Effector CD4-positive, alpha-beta T cell (primary cell): Measurements from ENCODE around the gene NIP7.
A peak's percentile ranks its signal among the peaks of the same experiment; 100 is the strongest.
"Not testable (repeated sequence)": the region's sequence is repeated elsewhere in the genome, so short reads cannot be mapped to it uniquely, and the experiment has no call there.

Experiments used
- DNase-seq: peaks from one replicate; pipeline ENCODE4 v3.0.0-alpha.2; 2020
- total RNA-seq: gene quantifications from one replicate; lab custom pipeline; 2026; lab: John Stamatoyannopoulos, UW

Gene NIP7
- total RNA-seq = 43.2 reads per million, percentile 65 among the genes with 10 or more reads in this experiment

DNA sequence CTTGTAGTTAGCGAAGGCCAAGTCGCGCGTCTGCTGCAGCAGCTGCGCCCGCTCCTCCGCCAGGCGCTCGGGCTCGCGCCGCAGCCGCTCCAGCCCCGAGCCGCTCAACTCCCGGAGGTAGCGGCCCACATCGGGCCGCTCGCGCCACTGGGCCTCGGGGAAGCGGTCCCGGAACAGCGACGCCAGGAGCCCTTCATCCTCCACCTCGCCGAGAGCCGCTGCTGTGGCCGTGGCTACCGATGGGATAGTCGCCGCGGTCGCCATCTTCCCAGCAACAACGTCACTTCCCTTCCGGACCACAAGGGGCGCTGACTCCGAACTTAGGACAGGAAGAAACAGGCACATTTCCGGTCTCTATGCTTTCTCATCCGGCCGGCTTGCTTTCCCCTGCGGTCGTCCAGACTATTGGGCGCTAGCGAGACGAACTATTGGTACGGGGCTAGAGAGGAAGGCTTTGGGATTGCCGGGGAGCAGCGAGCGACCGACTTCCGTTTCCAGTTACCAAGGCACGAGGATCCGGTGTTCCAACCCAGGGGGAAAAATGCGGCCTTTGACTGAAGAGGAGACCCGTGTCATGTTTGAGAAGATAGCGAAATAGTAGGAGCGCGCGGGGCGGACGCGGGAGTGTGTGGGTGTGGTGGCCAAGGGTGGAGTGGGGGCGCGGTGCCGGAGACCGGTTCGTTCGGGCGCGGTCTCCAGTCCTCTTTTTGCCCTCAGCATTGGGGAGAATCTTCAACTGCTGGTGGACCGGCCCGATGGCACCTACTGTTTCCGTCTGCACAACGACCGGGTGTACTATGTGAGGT is at the start of gene NIP7, which contains the start of gene COG8:
Gene NIP7, plus strand, starts transcription at position 484 of the 806 bp plus-strand sequence. Its CDS starts 58 bp downstream, at position 542.
Gene COG8, minus strand, starts transcription at position 276 of the 806 bp plus-strand sequence. Its CDS starts 12 bp downstream, at position 264.
- DNase-seq = peak; percentile 87

DNA sequence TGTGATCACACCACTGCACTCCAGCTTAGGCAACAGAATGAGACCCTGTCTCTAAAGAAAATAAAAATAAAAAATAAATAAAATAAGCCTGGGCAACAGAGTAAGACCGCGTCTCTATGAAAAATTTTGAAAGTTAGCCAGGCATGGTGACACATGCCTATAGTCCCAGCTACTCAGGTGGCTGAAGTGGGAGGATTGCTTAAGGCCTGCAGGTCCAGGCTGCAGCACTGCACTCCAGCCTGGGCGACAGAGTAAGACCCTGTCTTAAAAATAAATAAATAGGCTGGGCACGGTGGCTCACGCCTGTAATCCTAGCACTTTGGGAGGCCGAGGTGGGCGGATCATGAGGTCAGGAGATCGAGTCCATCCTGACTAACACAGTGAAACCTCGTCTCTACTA is 47.9 kb upstream of the NIP7 start:
- DNase-seq = not testable (repeated sequence)

DNA sequence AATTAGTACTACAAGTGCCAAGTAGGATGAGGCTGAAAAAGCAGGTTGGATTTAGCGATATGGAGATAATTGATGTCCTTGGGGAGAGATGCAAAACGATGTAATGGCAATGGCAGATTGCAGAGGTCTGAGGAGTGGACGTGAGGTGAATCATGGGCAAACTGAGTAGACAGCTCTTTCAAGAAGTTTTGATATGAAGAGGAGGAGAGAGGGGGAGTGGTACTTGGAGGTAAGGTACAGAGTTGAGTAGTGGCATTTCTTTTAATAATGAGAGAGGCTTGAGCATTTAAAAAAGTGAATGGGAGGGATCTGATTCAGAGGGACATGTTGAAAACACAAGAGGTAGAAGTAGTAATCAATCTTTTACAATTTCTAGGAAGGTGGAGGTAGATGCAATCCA is 46.2 kb upstream of the NIP7 start:
- DNase-seq = no peak

DNA sequence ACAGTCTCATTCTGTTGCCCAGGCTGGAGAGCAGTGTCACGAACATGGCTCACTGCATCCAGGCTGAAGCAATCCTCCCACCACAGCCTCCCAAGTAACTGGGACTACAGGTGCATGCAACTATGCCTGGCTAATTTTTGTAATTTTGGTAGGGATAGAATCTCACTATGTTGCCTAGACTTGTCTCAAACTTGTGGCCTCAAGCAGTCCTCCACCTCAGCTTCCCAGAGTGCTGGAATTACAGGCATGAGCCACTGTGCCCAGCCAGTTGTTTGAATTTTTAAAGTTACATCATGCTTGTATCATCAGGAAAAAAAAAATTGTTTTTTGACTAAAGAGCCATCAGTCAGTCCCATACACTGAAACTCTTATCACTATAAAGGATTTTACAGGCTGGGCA is 45.5 kb upstream of the NIP7 start:
- no peak for DNase-seq

DNA sequence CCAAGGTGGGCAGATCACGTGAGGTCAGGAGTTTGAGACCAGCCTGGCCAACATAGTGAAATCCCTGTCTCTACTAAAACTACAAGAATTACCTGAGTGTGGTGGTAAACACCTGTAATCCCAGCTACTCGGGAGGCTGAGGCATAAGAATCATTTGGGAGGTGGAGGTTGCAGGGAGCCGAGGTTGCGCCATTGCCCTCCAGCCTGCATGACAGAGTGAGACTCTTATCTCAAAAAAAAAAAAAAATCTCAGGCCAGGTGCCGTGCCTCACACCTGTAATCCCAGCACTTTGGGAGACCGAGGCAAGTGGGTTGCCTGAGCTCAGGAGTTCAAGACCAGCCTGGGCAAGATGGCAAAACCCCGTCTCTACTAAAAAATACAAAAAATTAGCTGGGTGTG is 42.8 kb upstream of the NIP7 start:
- not testable (repeated sequence) for DNase-seq

DNA sequence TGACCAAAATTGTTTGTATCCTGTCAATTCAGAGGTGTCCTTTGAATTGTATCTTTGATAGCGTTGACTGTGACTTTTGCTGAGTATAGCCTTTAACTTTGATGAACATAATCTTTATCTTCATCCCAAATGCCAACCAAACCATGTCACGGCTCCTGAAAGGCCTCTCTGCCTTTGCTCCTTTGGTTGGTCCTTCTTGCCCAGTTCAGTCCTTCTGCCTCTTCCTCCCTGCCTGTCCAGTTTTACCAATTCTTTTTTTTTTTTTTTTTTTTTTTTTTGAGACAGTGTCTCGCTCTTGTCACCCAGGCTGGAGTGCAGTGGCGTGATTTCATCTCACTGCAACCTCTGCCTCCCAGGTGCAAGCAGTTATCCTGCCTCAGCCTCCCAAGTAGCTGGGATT is 41.3 kb upstream of the NIP7 start:
- no peak for DNase-seq

DNA sequence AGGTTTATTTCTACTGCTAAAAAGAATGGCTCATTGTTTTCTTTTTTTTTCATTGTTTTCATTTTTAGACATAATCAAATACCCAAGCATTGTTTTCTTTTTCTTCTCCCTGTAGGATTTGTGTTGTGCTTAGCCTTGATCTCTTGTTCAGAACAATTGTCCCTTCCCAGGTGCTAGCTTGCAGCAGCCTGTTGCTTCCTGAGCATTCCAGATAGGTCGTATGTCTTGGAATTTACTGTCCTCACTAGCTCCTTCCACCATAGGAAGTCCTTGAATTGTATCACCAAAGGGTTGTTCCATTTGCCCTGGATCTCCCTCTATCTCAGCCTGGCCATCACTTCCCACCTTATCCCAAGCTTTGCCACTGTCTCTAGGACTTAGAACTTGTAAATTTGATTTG is 38.4 kb upstream of the NIP7 start:
- no peak for DNase-seq

DNA sequence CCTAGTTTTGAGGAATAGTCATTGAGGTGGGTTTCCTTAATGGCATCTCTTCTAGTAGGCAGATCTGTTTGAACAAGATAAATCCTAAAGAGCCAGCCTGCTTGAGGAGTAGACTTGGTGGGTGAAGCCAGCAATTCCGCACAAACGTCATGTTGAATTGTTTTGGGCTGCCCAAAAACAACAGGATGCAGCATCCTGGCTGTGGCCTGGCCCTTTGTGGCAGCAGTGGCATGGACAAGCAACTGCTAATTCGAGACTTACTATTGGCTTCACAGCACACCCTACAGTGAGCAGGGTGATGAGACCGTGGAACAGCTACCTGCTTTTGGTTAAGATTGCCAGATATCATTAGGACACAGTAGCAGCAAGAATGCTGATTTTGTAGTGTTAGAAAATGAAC is 37.7 kb upstream of the NIP7 start:
- no peak for DNase-seq

DNA sequence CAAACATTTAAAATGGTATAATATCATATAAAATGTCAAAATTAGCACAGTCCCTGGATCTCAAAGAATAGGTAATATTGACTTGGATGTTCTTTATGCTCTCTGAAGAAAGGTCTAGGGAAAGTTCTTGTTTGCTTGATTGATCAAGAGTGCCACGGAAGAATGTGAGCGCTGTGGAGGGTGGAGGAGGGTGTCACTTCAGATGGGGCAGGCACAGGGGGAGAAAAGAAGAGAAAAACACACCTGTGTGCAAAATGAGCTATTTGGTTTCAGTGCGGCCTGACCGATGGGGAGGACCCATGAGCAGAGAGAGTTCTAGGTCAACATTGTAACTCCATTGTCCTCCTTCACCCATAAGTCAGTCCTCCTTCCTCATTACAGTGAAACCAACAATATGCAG is 37.3 kb upstream of the NIP7 start:
- DNase-seq = no peak

DNA sequence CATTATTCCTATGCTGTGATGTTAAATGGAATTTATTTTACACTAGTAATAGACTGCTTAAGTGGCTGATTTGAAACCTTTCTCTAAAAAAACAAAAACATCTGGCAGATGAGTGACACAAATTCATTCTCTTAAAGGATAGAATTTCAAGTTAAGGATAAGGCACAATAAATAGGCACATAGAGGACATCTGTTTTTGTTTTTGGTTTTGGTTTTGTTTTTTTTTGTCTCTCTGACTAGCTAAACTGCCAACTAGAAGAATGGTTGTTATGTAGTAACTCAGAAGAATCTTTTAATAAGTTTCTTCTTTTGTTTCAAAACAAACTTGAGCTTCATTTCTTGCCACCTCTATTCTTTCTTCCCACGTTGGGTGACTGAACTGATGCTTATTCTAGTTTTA is 33.5 kb upstream of the NIP7 start:
- no peak for DNase-seq

DNA sequence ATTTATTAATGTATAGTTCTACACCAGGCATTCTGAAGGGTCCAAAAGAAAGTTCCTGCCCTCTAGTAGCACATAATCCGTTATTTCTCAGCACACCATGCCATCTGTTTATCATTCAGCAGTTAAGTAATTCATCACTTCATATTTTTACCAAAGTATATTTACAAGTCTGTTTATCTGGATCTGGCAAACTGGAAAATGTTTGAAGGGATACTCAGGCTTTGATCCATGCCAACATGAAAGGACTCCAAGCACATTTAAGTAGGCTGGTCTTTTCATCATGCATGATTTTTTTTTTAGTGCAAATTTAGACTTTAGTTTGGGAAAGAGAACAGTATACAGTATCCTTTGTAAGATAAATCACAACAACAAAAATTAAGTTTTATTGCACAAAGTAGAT is 32.5 kb upstream of the NIP7 start:
- no peak for DNase-seq

DNA sequence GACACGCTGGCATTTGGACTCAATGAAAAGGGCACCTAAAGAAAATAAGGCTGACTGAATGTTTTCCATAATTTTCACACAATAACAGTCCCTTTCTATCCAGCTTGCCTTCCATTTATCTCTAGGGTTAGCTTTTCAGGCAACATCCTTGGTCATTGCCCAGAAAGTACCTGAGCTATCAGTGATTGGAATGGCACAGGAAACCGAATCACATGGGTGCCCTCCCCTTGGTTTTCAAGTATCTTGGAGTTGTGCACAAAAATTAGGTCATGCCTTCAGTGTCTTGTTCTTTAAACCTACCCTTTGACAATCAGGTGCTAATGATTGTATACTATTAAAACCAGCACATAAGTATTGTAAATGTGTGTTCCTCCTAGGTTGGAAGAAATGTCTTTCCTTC is 31.7 kb upstream of the NIP7 start:
- DNase-seq = no peak

DNA sequence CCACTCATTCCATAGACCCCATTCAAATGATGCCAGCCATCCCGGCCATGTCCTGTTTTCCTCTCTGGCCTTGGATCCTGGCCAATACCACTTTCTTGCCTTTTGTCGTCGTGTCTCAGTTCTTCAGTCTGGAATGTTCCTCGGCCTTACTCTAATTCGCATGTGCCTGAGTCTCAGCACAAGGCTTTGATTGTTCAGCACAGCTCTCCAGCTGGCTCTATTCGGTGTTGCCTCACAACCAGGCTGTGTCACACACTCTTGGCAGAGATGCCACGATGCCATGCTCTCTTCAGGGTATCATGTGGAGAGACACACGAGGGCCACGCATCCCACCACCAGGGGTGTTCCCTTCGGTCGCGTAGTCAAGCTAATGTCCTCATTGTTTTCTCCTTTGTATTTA is 30.3 kb upstream of the NIP7 start:
- no peak for DNase-seq

DNA sequence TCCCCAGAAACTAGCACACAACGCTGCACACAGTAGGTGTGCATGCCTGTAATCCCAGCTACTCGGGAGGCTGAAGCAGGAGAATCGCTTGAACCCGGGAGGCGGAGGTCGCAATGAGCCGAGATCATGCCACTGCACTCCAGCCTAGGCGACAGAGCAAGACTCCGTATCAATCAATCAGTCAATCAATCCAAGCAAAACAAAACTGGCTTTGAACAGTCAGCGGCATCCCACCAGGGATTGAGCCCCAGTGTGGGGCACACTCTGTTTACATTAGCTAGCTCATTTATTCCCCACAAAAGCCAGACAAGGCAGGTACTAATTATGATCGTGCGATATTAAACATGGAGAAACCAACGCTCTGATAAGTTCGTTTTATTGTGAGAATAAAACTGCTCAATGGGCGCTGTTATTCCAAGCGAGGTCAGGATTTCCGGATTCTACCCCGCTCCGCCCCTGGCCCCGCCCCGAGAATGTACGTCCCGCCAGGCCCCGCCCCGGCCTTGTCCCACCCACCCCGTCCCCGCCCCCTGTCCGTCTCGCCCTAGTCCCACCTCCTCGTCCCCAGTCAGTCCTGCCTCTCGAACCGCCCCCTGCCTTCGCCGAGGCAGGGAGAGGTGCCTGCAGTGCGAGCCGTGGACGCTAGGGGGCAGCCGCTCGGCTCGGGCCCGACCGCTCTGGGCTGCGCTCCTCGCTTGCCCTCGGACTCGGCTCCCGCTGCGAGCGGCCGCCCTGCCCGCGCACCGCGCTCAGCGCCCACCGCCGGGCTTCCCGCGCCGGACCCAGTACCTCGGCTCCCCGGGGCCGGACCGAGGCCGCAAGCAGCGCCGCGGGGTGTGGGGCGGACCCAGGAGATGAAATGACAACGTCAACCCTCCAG is 28.7 kb upstream of the NIP7 start, which contains the start of gene VPS4A:
Gene VPS4A, plus strand, starts transcription at position 698 of the 880 bp plus-strand sequence. Its CDS starts 162 bp downstream, at position 860.
- peak; percentile 97 for DNase-seq

DNA sequence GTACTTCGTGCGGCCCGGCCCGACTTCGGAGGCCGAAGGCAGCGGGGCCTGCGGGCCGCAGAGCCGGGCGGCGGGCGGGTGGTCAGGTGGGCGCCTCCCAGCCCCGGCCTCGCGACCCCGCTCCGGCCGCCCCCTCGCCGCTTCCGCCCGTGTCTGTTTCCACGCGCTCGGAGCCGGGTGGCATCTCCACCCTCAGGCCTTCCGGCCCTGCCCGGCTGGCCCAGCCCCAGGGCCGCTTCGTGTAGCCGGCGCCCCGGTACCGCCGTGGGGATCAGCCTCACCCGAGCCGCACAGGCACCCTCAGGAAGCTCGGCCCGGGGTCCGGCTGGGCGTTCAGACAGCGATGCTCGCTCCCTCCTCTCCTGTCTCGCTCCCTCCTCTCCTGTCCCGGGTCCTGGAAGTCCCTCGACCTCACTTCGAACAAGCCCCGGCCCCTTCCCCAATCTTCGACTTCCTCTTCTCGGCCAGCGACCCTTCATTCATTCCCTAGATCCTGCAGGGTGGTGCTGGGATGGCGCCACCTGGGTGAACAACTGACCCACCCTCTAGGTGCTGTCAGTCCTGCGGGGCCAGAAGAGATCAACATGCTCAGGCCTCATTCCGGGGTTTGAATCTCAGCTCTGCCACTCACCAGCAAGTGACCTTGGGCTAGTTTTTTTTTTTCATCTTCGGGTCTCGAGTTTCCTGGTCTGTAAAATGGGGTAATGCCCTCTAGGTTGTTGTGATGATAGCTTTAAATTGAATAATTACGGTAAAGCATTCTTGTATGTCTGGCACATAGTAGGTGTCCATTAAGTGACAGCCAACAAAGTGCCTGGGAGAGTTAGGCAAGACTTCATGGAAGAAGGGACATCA is 27.8 kb upstream of the NIP7 start:
- peak; percentile 19 for DNase-seq

DNA sequence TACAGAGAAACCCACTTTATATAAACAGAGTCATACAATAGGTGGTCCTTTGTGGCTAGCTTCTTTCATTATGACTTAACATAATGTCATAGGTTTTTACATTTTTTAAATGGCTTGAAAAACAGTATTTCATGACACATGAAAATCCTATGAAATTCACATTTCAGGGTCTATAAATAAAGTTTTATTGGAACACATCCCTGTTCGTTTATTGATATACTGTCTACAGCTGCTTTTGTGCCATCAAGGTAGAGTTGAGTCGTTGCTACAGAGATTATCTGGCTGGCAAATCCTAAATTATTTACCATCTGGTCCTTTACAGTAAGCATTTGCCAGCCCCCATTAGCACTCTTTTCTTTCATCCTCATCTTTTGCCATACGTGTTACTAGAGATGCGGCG is 26.1 kb upstream of the NIP7 start:
- no peak for DNase-seq

DNA sequence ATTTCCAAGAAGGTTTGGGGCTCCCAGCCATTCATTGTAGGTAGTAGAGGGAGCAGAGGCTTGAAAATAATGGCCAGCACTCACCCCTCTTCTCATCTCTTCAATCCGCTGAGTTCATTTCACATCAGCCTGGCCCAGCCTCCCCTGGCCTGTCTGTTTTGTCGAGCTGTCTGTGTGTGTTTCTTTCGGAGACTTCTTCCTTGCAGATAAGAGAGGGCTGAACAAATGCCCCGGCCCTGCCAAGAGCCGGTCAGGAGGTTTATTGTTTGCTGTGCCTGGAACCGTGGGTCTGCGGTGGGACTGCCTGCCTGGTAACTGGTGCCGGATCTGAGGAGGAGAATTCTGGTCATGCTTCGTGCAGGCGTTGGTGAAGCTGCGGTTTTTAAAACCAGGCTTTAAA is 25.0 kb upstream of the NIP7 start:
- DNase-seq = no peak

DNA sequence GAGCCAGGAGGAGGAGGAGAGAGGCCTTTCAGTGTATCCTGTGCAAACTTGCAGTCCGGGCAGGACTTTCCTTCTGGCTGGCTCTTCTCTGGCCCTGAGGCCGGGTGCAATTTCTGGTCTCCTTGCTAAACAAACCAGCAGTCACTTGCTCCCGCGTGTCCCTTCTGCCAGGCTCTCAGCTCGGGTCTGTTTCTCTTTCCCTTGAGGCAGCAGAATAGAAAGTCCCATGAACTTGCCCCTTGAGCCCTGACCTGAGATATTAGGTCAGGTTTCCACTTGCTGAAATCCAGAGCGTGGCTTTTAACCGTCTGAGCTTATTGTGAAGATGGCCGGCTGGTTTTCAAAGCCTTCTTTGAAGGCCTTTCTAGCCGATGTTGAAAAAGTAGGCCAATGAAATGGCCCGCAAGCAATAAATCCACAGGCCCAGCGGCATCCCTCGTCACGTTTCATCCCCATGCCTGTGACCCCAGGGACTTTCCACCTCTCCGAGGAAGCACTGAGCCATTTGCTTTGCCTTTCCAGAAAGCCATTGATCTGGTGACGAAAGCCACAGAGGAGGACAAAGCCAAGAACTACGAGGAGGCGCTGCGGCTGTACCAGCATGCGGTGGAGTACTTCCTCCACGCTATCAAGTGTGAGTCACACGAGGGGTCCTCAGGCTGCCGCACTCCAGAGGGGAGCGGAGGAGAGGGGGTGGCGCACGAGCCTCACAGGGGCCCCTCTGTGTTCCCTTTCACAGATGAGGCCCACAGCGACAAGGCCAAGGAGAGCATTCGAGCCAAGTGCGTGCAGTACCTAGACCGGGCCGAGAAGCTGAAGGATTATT is 23.9 kb upstream of the NIP7 start:
- DNase-seq = no peak

DNA sequence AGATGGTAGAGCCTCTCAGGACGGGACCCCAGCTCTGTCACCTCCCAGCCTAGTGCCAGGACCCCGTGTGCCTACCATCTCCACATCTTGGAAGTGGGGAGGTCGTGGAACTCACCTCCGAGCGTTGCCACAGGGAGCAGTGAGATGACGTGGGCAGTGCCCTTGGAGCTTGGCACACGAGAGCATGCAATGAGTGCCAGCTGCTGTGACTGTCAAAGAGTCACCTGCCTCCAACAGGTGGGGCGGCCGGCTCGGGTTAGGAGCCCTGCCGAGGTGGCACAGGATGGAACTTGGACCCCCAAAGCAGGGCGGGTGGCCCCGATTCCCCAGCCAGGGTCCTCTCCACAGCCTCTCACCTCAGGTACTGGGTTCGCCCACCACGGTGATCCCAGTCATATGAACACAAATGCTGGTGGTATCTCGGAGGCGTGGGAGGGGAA is 23.0 kb upstream of the NIP7 start:
- DNase-seq = no peak

DNA sequence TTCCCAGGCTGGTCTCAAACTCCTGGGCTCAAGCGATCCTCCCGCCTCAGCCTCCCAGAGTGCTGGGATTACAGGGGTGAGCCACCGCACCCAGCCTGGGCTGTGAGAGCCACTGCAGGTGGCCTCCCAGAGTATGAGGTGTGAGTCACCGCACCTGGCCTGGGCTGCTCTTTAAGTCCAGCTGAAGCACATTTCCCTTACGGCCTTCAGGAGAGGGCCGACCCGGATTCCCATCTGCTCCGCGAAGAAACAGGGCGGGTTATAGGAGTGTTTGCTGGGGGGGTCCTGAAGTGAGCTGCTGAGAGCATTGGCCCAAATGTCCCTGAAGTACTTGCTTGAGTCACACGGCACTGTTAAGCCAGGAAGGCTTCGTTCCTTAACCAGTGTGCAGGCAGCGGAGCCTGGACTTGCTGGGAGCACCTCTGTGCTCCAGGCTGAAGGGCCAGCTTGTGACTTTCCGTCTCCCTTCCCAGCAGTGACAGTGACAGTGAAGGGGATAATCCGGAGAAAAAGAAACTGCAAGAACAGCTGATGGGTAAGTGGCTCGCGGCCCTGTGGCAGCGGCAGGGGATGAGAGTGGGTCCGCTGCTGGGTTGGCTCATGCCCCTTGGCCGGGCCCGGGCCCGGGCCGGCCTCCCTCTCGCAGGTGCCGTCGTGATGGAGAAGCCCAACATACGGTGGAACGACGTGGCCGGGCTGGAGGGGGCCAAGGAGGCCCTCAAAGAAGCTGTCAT is 21.2 kb upstream of the NIP7 start:
- no peak for DNase-seq

DNA sequence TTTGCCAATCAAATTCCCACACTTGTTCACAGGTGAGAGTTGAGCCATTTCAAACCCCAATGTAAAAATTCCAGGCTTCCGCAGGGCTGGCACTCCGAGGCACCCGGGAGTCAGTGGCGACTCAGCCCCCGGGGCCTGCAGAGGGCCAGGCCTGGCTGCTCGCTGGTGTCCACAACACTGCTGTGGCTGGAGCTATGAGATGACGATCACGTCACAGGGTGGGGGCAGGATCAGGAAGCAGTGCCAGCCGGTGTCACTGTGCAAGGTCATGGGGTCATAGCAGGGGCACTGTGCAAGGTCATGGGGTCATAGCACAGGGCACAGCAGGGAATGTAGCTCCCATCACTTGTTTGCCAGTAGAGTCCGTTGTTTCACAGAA is 20.7 kb upstream of the NIP7 start:
- no peak for DNase-seq
